GM19468 (cell line): ENCODE measurements around the gene METAP1D.

ENCODE experiments used
- ATAC-seq: cut with Tn5 transposase; IDR thresholded peaks from one replicate; pipeline ENCODE4 v1.9.1; 2021; ENCODE audit warnings: mild to moderate bottlenecking, moderate library complexity, moderate number of reproducible peaks; ENCODE audit not compliant: unreplicated experiment; ENCODE audit errors: extremely low read depth

Gene METAP1D

DNA sequence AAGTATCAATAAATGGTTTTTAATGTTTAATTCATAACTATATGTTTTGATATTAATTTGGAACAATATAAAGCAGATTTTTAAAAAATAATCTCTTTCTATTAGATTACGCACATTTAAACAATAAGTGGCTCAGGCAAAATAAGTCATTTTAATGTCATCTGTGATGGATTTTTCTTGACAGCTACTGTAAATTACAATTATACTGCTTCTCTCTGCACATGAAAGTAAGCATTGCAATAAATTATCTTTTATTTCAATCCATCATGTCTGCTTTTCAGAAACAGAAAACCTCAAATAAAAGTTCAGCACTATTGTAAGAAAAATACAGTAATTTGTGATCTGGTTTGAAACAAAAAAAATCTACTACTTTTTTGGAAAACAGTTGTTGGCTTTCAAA, 74.5 kb downstream of the METAP1D start:
- no peak for ATAC-seq

DNA sequence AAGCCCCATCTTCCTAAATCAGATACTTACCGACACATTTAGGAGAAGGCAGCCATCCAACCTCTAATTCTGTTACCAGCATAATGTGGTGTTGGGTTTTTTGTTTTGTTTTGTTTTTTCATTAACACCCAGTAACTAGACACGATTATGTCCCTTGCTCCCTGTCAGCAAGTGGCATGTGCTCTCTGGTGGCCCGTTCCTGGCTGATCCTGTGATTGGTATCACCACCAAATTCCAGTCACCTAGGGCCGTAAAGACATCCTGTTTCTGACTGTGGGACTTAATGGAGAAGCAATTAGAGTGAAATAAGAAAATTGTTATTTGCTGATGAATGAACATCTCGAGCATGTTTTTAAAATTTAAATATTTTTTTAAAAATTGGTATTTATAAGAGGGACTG, 79.7 kb downstream of the METAP1D start:
- ATAC-seq = no peak

DNA sequence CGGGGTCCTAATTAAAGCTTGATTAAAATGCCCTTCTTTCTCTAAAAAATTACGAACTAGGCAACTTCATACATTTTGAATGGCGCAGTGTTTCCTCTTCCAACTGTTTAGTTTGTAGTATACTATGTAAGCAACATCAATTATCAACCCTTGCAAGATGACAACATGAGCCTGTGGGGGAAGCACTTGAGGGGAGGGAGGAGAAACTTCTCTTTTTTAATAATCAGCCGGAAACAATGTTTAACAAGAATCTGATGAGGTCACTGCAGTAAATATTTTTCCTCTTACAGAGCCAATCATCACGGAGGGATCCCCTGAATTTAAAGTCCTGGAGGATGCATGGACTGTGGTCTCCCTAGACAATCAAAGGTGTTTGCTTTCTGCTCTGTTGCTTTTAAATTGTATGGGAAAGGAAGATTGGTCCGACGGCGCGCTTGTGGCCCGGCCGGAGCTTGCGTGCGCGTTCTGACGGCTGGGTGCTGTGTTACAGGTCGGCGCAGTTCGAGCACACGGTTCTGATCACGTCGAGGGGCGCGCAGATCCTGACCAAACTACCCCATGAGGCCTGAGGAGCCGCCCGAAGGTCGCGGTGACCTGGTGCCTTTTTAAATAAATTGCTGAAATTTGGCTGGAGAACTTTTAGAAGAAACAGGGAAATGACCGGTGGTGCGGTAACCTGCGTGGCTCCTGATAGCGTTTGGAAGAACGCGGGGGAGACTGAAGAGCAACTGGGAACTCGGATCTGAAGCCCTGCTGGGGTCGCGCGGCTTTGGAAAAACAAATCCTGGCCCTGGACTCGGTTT, 80.3 kb downstream of the METAP1D start:
- ATAC-seq = no peak

DNA sequence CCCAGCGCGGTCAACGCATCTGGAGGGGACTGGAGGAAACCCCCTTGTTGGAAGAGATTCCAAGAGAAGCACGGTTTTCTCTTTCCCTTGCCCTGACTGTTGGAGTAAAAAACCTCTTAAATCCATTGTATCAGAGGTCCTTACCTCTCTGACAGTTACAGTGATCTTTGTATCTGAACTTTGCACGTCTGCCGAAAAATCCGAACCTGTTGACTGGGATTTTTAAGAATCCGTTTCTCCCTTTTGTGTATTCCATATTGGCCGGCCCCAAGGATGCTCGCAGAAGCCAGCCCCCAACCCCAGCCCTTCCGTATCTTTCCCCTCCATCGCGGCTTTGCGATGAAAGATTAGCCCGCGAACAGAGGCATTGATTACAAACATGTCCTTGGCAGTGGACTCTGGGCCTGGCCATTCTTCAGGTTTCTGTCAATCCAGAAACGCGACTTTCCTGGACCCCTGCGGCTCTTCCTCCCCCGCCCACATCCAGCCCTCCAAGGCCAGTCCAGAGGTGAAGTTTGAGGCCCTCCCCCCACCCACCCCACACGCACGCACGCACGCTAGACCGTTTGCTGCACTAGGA, 81.0 kb downstream of the METAP1D start:
- no peak for ATAC-seq

DNA sequence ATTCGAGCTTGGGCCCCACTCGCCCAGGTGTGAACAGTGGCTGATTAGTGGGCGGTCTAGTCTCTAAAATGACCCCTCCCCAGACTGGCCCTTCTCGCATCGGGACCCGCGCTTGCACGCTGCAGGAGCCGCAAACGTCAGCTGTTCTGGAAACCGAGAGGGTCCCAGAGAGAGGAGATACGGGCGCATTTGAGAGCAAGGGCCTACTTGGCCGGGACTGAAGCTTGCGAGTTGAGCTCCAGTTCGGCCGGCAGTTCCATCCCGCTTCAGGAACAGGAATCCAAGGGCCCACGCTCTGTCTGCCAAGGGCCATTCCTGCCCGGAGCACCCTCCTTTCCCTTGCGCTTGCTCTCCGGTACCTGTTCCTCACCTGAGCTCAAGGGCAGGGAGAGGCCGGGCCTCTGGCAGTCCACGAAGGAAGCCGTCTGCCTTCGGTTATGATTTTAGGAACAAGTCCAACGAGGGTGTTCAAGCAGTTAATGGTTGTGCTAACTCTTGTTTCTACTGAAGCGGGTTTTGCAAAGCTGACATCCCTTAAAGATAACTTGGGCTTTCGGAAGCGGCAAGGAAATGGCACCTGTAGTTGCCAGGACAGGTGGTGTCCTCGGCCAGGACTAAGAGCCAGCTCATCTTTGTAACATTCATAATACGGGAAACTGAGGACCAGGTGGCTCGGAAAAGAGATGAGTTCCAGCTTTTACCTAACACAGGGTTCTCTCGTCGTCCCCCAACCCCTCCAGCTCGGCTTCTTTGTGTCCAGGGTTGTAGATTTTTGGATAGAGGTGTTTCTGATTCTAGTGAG, 81.7 kb downstream of the METAP1D start:
- no peak for ATAC-seq

DNA sequence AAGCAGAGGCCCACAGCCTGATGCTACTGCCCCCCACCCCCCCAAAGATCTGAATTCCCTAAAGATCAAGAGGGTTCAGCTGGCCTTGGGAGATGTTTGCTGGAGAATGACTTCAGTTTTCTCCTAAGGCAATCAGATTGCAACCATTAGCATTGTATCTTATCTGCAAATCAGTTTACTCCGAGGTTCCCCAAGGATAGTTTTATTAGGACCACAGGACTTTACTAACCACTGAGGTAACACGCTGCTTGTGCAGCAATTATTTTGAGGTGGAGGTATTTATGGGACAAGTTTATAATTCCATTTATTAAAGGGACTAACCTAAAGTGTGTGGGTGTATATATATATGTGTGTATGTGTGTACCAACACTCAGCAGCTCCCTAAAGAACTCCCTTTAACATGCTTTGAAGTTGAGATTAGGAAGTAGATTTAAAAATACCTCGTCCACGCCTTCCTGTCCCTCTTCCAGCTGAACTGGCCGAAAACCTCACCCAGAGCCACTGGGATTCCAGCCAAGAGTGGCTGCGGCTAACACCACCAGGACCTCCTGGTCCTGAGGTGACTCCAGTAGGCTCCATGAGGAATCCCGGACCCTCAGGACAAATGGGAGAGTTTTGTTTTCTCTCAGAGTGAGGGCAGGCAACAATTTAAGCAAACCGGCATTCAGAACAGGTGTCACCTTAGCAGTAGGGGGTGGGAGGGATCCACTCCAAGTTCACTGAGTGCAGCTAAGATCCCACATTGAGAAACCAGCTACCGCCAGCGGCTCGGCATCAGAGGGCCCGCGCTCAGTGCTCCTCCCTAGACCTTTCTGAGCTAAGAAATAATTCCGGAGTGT, 82.6 kb downstream of the METAP1D start:
- ATAC-seq = no peak

DNA sequence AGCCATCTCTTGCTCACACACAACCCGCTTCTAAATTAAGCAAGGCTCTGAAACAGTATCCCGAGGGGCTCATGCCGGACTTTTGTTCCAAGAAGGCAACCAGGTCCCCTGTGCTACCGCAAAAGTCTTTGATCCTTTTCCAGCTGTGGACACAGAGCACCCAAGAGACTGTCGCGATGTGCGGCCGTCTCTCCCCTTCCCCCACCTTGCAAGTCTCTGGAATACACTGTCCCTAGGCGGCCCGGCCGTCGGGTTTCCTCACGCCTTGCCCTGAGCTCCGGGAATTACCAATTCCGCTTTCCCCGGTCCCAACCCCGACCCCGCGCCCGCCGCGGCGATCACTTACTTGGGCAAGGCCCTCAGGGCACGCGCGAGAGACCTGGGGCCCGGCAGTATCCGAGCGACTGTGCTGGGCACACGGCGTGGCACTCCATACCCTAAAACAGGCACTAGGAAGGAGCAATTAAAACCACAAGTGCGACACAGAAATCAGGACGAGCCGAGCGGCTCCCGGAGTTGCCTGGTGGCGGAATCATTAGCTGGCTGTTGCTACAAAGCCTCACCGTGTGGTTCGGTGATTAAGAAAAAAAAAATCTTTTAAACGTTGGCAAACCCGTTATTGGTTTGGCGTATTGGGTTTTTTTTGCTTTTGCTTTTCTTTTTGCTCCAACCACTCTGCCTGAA, 83.3 kb downstream of the METAP1D start:
- no peak for ATAC-seq

DNA sequence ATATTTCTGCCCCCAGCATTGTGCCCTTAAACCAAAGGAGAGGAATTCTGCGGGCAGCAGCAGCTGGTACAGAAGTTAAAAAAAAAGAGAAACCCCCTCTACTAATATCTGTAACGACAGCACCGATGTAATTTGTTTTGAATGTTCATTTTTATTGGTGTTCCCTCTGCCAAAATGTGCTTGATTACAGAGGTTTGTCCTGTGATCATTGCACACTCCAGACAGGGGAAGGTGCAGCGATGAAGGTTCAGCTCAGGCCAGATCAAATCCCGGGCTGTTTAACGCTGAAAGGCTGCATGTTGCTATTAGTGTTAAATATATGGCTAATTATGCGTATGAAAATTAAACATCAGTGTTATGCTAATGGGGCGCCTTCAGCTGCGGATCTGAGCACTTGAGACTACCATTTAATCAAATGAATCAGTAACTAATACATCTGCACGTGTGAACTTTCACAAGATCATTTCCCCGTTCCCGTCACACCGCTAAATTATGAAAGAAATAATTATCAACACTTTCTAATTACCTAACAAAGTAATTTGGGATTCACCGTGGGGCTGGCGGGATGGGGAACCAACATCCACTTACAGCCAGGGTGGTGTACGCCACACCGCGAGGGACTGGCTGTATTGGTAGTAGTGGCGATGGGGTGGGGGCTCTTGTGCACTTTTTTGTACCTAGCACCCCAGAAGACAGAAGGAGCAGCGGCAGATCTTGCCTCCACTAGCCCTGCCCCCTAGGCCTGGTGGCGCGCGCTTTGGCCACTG, 84.1 kb downstream of the METAP1D start:
- ATAC-seq = no peak

DNA sequence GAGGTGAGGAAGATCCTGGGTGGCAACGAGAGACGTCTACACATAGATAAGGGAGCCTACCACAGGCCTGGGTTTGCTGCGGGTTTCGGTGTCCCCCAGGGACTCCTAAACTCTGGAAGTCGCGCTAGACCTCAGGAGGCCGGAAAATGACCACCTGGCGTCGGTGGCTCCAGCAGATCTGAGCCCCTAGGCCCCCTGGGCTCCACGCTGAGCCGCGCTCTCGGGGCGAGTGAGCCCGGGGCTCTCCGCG, 84.6 kb downstream of the METAP1D start:
- no peak for ATAC-seq

DNA sequence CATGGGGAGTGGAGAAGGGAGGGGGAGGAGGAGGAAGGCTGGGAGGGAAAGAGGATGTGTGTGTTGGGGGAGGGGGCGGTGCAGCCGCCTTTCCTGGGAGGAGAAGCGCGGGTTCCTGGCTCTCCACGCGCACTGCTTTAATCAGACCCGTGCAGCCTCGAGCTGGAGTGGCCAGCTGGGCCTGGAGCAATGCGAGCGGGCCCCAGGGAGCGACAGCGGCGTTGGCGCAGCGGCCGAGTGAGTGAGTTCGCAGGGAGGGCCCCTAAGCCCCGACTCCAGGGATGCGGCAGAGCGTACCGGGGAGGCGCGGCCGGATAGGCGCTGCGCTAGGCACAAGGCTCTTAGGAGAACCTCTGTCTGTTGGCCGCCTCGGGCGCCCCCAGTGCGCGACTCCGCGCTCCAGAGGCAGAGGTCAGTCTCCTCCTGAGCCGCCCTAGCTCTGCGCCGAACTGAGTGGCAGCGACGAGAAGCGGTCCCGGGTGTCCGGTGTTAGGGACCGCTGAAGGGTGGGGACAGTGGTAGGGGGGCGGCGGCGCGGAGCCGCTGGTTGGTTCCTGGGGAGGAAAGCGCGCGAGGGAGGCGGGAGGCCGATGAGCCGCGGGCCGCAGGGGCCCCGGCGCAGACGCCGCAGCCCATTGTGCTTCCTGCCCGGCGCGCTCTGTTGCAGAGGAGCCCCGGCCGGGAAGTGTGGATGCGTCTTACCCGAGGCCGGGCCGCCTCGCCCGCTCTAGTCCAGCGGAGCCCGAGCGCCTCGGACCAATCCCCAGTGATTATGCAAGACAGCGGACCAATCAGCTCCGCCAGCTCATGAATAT, 85.1 kb downstream of the METAP1D start:
- peak; percentile 68 for ATAC-seq

DNA sequence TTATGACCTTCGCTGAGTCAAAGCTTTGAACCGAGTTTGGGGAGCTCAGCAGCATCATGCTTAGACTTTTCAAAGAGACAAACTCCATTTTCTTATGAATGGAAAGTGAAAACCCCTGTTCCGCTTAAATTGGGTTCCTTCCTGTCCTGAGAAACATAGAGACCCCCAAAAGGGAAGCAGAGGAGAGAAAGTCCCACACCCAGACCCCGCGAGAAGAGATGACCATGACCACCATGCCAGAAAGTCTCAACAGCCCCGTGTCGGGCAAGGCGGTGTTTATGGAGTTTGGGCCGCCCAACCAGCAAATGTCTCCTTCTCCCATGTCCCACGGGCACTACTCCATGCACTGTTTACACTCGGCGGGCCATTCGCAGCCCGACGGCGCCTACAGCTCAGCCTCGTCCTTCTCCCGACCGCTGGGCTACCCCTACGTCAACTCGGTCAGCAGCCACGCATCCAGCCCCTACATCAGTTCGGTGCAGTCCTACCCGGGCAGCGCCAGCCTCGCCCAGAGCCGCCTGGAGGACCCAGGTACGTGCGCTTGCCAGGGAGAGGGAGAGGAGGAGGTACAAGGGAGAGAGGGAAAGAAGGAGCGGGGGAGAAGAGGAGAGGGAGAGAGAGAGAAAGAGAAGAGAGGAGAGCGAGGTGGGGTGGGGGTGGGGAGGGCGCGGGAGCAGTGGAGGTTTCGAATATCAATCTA, 85.9 kb downstream of the METAP1D start, which contains the start of gene DLX1:
DLX1 (plus strand) TSS at position 48 of the 700 bp plus-strand sequence; CDS start at position 219, 171 bp downstream.
- ATAC-seq = no peak

DNA sequence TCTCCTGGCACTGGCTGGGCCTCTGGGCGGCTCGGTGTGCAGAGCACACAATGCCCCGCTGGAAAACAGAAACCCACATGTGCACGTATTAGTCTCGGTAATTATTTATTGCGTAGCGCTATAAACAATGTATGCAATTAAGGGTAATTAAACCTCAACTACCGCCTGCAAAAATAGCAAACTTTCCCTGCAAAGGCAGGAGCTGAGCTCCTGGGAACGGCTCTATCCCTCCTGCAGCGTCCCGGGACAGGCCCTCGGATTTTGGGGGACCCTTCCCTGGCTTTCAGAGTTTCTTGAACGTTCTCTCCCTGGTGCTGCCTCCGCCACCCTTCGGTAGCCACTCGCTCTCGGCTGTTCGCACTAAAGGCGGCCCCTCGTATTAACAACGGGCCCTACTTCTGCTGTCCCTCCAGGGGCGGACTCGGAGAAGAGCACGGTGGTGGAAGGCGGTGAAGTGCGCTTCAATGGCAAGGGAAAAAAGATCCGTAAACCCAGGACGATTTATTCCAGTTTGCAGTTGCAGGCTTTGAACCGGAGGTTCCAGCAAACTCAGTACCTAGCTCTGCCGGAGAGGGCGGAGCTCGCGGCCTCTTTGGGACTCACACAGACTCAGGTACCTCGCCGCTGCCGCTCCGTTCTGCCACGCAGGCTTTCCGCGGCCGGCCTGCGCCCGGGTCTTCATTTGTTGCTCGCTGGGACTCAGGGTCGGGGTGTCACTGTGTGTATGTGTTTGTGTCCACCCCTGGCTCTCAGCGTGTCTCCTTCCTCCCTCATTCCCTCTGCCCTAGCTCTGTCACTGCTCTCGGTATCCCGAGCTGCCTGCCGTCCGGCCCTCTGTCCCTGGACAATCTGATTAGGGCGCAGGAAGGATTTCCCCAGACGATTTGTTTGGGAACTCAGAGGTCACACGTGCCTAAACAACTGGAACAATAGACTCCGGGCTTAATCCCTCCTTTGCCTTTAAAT, 86.8 kb downstream of the METAP1D start:
- no peak for ATAC-seq

DNA sequence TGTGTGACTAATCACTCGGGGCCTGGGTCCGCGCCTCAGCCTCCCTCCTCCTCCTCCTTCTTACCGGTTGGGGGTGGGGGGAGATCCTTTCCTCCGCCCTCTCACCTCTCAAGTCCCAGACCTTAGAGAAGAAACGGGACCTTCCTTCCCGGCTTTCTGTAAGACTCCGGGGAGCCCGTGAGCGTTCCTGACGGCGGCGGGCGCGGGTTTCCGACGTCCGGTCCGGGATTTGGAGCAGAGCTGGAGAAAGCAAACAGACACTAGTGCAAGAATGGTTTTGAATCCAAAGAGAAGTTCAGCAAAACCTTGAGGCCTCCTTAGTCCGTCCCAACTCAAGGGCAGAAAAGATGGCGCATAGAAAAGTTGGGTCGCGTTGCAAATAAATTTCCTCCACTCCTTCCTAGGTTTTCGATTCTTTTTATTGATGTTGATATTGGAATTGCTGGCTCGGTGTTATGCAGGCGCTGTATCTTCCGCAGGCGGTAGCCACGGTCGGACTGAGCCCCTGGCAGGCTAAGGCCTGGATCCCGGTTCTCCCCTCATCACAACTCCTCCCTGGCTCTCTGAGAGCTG, 87.5 kb downstream of the METAP1D start:
- ATAC-seq = no peak

DNA sequence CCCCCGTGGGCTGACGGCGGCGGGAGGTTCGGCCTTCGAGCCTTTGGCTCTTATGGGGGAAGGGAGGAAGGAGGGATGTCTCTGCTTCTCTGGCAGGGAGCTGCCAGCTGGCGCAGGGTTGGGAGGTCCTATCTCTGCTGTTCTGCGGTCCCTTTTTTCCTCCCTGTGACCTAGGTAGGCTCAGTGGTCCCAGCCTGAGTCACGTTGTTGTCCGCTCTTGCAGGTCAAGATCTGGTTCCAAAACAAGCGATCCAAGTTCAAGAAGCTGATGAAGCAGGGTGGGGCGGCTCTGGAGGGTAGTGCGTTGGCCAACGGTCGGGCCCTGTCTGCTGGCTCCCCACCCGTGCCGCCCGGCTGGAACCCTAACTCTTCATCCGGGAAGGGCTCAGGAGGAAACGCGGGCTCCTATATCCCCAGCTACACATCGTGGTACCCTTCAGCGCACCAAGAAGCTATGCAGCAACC, 88.1 kb downstream of the METAP1D start:
- no peak for ATAC-seq

DNA sequence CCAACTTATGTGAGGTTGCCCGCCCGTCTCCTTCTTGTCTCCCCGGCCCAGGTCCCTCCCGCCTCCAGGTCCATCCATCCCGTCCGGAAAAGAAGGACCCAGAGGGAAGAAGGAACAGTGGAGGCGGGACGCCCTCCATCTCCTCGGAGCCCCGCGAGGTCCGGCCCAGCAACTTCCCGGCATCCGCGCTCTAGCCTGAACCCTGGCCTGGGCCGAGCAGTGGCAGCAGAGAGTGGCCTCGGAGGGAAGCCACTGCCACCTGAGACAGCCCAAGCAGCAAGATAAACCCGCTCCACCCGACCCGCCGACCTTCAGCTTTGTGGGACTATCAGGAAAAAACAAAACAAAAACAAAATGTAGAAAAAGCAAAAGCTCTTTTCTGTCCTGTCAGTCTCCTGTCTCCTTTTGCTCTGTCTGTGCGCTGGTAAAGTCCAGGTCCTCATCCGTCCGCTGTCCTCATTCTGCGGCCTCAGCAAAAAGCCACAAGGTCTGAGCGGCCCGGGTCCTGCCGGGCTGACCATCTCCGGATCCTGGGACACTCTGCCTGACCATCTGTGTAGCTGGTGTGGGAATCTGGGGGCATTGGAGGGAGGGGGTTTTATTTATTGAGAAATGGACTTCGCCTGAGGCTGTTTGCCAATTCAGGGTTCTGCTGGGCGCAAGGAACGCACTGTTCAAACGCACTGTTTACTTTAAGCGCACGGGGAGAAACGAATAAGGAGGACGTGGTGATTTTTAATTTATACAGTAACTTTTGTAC, 88.7 kb downstream of the METAP1D start:
- ATAC-seq = no peak
